GM19023 (cell line): ENCODE data around the gene BTBD8.
"Not testable (repeated sequence)": the region's sequence is repeated elsewhere in the genome, so short reads cannot be mapped to it uniquely, and the experiment has no call there.

Source experiments
- ATAC-seq: cut with Tn5 transposase; IDR thresholded peaks from one replicate; pipeline ENCODE4 v1.9.1; 2021; ENCODE audit warnings: mild to moderate bottlenecking, moderate library complexity; ENCODE audit not compliant: unreplicated experiment

BTBD8 gene

GRCh38 chr1:92080128-92080985 is at the start of gene BTBD8:
BTBD8 (plus strand) TSS chr1:92080345; CDS start chr1:92080572, 227 bp downstream.
- peak; percentile 99 for ATAC-seq

- ATAC-seq: no peak
Measured at GRCh38 chr1:92030656-92031107, 49.5 kb upstream of the BTBD8 start.

- ATAC-seq: no peak
Measured at GRCh38 chr1:92031281-92032110, 48.6 kb upstream of the BTBD8 start.

GRCh38 chr1:92037400-92037799 is 42.7 kb upstream of the BTBD8 start:
- no peak for ATAC-seq

GRCh38 chr1:92038695-92039346 is 41.3 kb upstream of the BTBD8 start:
- no peak for ATAC-seq

GRCh38 chr1:92040971-92041370 is 39.2 kb upstream of the BTBD8 start:
- no peak for ATAC-seq

GRCh38 chr1:92043621-92044020 is 36.5 kb upstream of the BTBD8 start:
- ATAC-seq: no peak

- ATAC-seq: no peak
Measured at GRCh38 chr1:92045766-92046495, 34.2 kb upstream of the BTBD8 start.

GRCh38 chr1:92051948-92052347 is 28.2 kb upstream of the BTBD8 start:
- ATAC-seq: no peak

- ATAC-seq: no peak
Measured at GRCh38 chr1:92065042-92065441, 15.1 kb upstream of the BTBD8 start.

- ATAC-seq: no peak
Measured at GRCh38 chr1:92066321-92066720, 13.8 kb upstream of the BTBD8 start.

- ATAC-seq: no peak
Measured at GRCh38 chr1:92070892-92071291, 9.3 kb upstream of the BTBD8 start.

GRCh38 chr1:92074446-92074845 is 5.7 kb upstream of the BTBD8 start:
- ATAC-seq: not testable (repeated sequence)

- ATAC-seq: no peak
Measured at GRCh38 chr1:92075311-92075710, 4.8 kb upstream of the BTBD8 start, which contains the start of gene SETSIP. SETSIP (minus strand) TSS chr1:92075411; CDS start chr1:92075411, 0 bp downstream.

GRCh38 chr1:92076363-92076762 is 3.8 kb upstream of the BTBD8 start:
- no peak for ATAC-seq

- ATAC-seq: not testable (repeated sequence)
Measured at GRCh38 chr1:92078077-92078476, 2.1 kb upstream of the BTBD8 start.

- no peak for ATAC-seq
Measured at GRCh38 chr1:92079441-92079840, 704 bp upstream of the BTBD8 start.

GRCh38 chr1:92081031-92081430 is 886 bp downstream of the BTBD8 start:
- ATAC-seq: no peak

GRCh38 chr1:92084651-92085050 is 4.5 kb downstream of the BTBD8 start:
- no peak for ATAC-seq

- ATAC-seq: no peak
Measured at GRCh38 chr1:92085727-92086126, 5.6 kb downstream of the BTBD8 start.
